Liver (tissue), 9 donors: ENCODE results near the gene KCNJ5. TPM values are rescaled to one million over a fixed set of nuclear protein-coding genes. Genes with fewer than 3 reads are reported as not detected.

Source experiments
- DNase-seq: peaks from one replicate; pipeline ENCODE4 v3.0.0-alpha.2; 2017; ENCODE audit warnings: low spot score
- H3K27ac ChIP-seq, 2 donors: one replicate each; pipeline ENCODE4 v1.7.0; 2013; ENCODE audit warnings: inconsistent platforms in 2 of 2, low read length in 2 of 2, control low read depth in 1 of 2, low read depth in 1 of 2, mild to moderate bottlenecking in 1 of 2
- H3K27me3 ChIP-seq, 4 donors: one replicate each; pipeline versions ENCODE4 v1.6.1 to v1.7.0; 2013; ENCODE audit warnings: low read length in 3 of 4, inconsistent platforms in 1 of 4, mild to moderate bottlenecking in 1 of 4, moderate library complexity in 1 of 4; ENCODE audit not compliant: control insufficient read depth in 4 of 4, insufficient read depth in 4 of 4
- H3K36me3 ChIP-seq, 4 donors: one replicate each; pipeline versions ENCODE4 v1.6.1 to v1.7.0; 2013; ENCODE audit warnings: low read length in 3 of 4, mild to moderate bottlenecking in 3 of 4, low read depth in 1 of 4, moderate library complexity in 1 of 4; ENCODE audit not compliant: control insufficient read depth in 4 of 4, insufficient read depth in 3 of 4
- H3K4me1 ChIP-seq, 4 donors: one replicate each; pipeline versions ENCODE4 v1.6.1 to v1.7.0; 2013; ENCODE audit warnings: low read length in 3 of 4, mild to moderate bottlenecking in 3 of 4, moderate library complexity in 1 of 4; ENCODE audit not compliant: control insufficient read depth in 4 of 4, insufficient read depth in 4 of 4
- H3K4me3 ChIP-seq, 3 donors: one replicate each; pipeline versions ENCODE4 v1.6.1 to v1.7.0; 2013; ENCODE audit warnings: low read length in 3 of 3, control low read depth in 1 of 3, low read depth in 1 of 3, mild to moderate bottlenecking in 1 of 3
- H3K9ac ChIP-seq, 2 donors: one replicate each; pipeline ENCODE4 v1.7.0; 2013; ENCODE audit warnings: low read length in 2 of 2, mild to moderate bottlenecking in 2 of 2, moderate library complexity in 2 of 2, control low read depth in 1 of 2, low read depth in 1 of 2
- H3K9me3 ChIP-seq, 4 donors: one replicate each; pipeline versions ENCODE4 v1.6.1 to v1.7.0; 2013; ENCODE audit warnings: low read length in 3 of 4; ENCODE audit not compliant: control insufficient read depth in 4 of 4
- CTCF ChIP-seq: fragments of 150-350 bp; IDR thresholded peaks from 2 replicates; pipeline ENCODE4 v1.5.1; 2017; ENCODE audit warnings: improper control_type of control experiment, low read depth, low read length; ENCODE audit not compliant: missing input control
- EGR1 ChIP-seq, 2 donors: IDR thresholded peaks; 2 replicates each; pipeline ENCODE4 v1.6.1; 2016 to 2018; ENCODE audit warnings: antibody characterized with exemption in 2 of 2, low read depth in 2 of 2
- FOXA1 ChIP-seq: IDR thresholded peaks from 2 replicates; pipeline ENCODE4 v1.6.1; 2016; ENCODE audit warnings: antibody characterized with exemption
- FOXA2 ChIP-seq: IDR thresholded peaks from 2 replicates; pipeline ENCODE4 v1.6.1; 2016; ENCODE audit warnings: antibody characterized with exemption
- GABPA ChIP-seq, 2 donors: IDR thresholded peaks in 1 of 2; conservative IDR thresholded peaks in 1 of 2; 2 replicates each; pipeline ENCODE4 v1.6.1; 2016; ENCODE audit warnings: antibody characterized with exemption in 2 of 2, mild to moderate bottlenecking in 1 of 2, moderate library complexity in 1 of 2
- HNF4A ChIP-seq, 2 donors: conservative IDR thresholded peaks; 2 replicates each; pipeline ENCODE4 v1.6.1; 2016; ENCODE audit warnings: antibody characterized with exemption in 2 of 2, mild to moderate bottlenecking in 2 of 2
- HNF4G ChIP-seq: IDR thresholded peaks from 2 replicates; pipeline ENCODE4 v1.6.1; 2016; ENCODE audit warnings: antibody characterized with exemption
- MAX ChIP-seq: IDR thresholded peaks from 2 replicates; pipeline ENCODE4 v1.6.1; 2016; ENCODE audit warnings: antibody characterized with exemption
- NR2F2 ChIP-seq: IDR thresholded peaks from 2 replicates; pipeline ENCODE4 v1.6.1; 2016; ENCODE audit warnings: antibody characterized with exemption
- RAD21 ChIP-seq, 2 donors: IDR thresholded peaks; 2 replicates each; pipeline ENCODE4 v1.6.1; 2016; ENCODE audit warnings: antibody characterized with exemption in 2 of 2, mild to moderate bottlenecking in 2 of 2
- REST ChIP-seq: IDR thresholded peaks from 2 replicates; pipeline ENCODE4 v1.6.1; 2016; ENCODE audit warnings: antibody characterized with exemption, mild to moderate bottlenecking
- RXRA ChIP-seq, 2 donors: IDR thresholded peaks; 2 replicates each; pipeline ENCODE4 v1.6.1; 2017 to 2018; ENCODE audit warnings: antibody characterized with exemption in 2 of 2, mild to moderate bottlenecking in 1 of 2
- SP1 ChIP-seq: IDR thresholded peaks from 2 replicates; pipeline ENCODE4 v1.6.1; 2018; ENCODE audit warnings: antibody characterized with exemption, mild to moderate bottlenecking
- TAF1 ChIP-seq: conservative IDR thresholded peaks from 2 replicates; pipeline ENCODE4 v1.6.1; 2016; ENCODE audit warnings: antibody characterized with exemption, mild to moderate bottlenecking
- YY1 ChIP-seq: IDR thresholded peaks from 2 replicates; pipeline ENCODE4 v1.6.1; 2016; ENCODE audit warnings: antibody characterized with exemption, mild to moderate bottlenecking
- ZBTB33 ChIP-seq: IDR thresholded peaks from 2 replicates; pipeline ENCODE4 v1.6.1; 2016; ENCODE audit warnings: antibody characterized with exemption
- WGBS: extraction: QIAGEN DNeasy Blood & Tissue Kit; methylation state at CpG from one replicate; pipeline ENCODE4 v1.1.7; 2013; 5-methylcytosine and 5-hydroxymethylcytosine counted together
- polyA plus RNA-seq, 2 donors: library from polyadenylated mRNA; stranded (reverse) in 1 of 2; unstranded in 1 of 2; fragments of 200-250 nt in 1 of 2; fragments of >200 nt in 1 of 2; fragmentation: Nextera tagmentation in 1 of 2; extraction: Ambion mirVana in 1 of 2; gene quantifications; one replicate each; pipeline versions ENCODE4 v1.2.1 to v1.2.3, GENCODE V29; 2013 to 2015
- total RNA-seq, 2 donors: library from RNA; depleted of rRNA; stranded (reverse); fragments of >200 nt; gene quantifications; one replicate each; pipeline ENCODE4 v1.2.3, GENCODE V29; 2014
- donor health status: healthy.
- donor health status: healthy.
- donor health status: healthy.
- donor health status: healthy.
- donor health status: healthy.

Gene KCNJ5
- total and polyA plus RNA-seq, 4 donors: 0.04 to 0.08 (median 0.06) TPM

GRCh38 chr11:128902515-128903066 is 11.4 kb downstream of the KCNJ5 start:
- 90% methylated on average over 10 of the region's 10 CpGs for WGBS
- TF ChIP-seq NR2F2 (no peak), MAX (no peak), ZBTB33 (no peak), RAD21 (IDR thresholded peaks at IDR 0.05) (no peak), CTCF (no peak), REST (no peak), EGR1 (IDR thresholded peaks at IDR 0.05; ENCODE audit: low read depth in 2 of 2) (no peak), YY1 (no peak), HNF4G (no peak), RXRA (IDR thresholded peaks at IDR 0.05) (no peak), HNF4A (conservative IDR thresholded peaks at IDR 0.05) (no peak), SP1 (no peak), FOXA2 (no peak), TAF1 (no peak), FOXA1 (no peak), GABPA (IDR thresholded peaks at IDR 0.05 in 1 of 2, conservative IDR thresholded peaks at IDR 0.05 in 1 of 2) (no peak)
- Histone ChIP-seq H3K9me3 (no peaks in the 10 kb centered on the region), H3K27me3 (peaks cover 0 to 8% (median 3%) of the 10 kb centered on the region in 4 donors), H3K4me1 (peaks cover 2 to 40% (median 33%) of the 10 kb centered on the region in 4 donors), H3K36me3 (no peaks in the 10 kb centered on the region), H3K9ac (no peak overlapping the region), H3K27ac (no peak overlapping the region), H3K4me3 (no peak overlapping the region)
- DNase-seq: no peak
